K562 (cell line): ENCODE measurements around the gene GPR153. TPM values are rescaled to one million over a fixed set of nuclear protein-coding genes. Genes with fewer than 3 reads are reported as not detected.

ENCODE experiments used
- ATAC-seq: fragments of 200-7000 bp; cut with Tn5 transposase; 3 replicates; pipeline ENCODE4 v1.9.1; 2020; ENCODE audit warnings: moderate library complexity
- BruUV-seq: library from RNA; stranded (reverse); fragments of 400-500 nt; replicated peaks from 2 replicates; lab custom pipeline; 2021; lab: Mats Ljungman, UMichigan
- CTCF ChIA-PET: fragments of 300-600 bp; formaldehyde crosslinking; extraction: SDS; loops from one replicate; lab custom pipeline; 2021; ENCODE audit warnings: low intra/inter-chr PET ratio; lab: Yijun Ruan, JAX
- POLR2A ChIA-PET: fragments of 300-600, 350-650 bp; sonication (Branson Sonifier 250); formaldehyde crosslinking; extraction: SDS; loops from one replicate; lab custom pipeline; 2021; ENCODE audit warnings: antibody characterized with exemption, inconsistent platforms; lab: Yijun Ruan, JAX
- DNase-seq, 4 experiments: peaks; one replicate each; pipeline versions ENCODE4 v3.0.0 to v3.0.0-alpha.2; 2011 to 2018; ENCODE audit warnings: low spot score in 3 of 4, mixed read lengths in 3 of 4; ENCODE audit errors: extremely low read depth in 1 of 4
- FAIRE-seq: peaks from 2 replicates; lab custom pipeline; 2011; peaks lifted over from hg19 to GRCh38; lab: Jason Lieb, UNC
- H2AFZ ChIP-seq: 2 replicates; pipeline ENCODE4 v1.6.0; 2011; ENCODE audit warnings: low read depth, low read length, control low read depth, inconsistent platforms
- H3K27ac ChIP-seq: fragments of 200-600 bp; 3 replicates; pipeline ENCODE4 v1.8.0; 2011; ENCODE audit warnings: low read depth, mild to moderate bottlenecking, control low read depth, inconsistent platforms, low read length, moderate library complexity, mixed read lengths; ENCODE audit errors: extremely low read depth
- H3K27me3 ChIP-seq, 2 experiments: fragments of 300-600 bp in 1 of 2; 2 replicates in 1 of 2; 3 replicates in 1 of 2; pipeline versions ENCODE4 v1.6.0 to v1.8.0; 2011; ENCODE audit warnings: inconsistent platforms in 2 of 2, low read length in 2 of 2, mild to moderate bottlenecking in 1 of 2, mixed read lengths in 1 of 2, moderate library complexity in 1 of 2; ENCODE audit not compliant: control insufficient read depth in 2 of 2, insufficient read depth in 2 of 2
- H3K36me3 ChIP-seq: fragments of 300-600 bp; 3 replicates; pipeline ENCODE4 v1.8.0; 2011; ENCODE audit warnings: mild to moderate bottlenecking, low read length, inconsistent platforms; ENCODE audit not compliant: control insufficient read depth, insufficient read depth
- H3K4me1 ChIP-seq, 2 experiments: fragments of 200-600 bp in 1 of 2; replicated peaks in 1 of 2; 2 replicates in 1 of 2; 3 replicates in 1 of 2; pipeline versions ENCODE4 v1.5.1 to v1.8.0; 2011; ENCODE audit warnings: inconsistent platforms in 2 of 2, low read length in 2 of 2, mild to moderate bottlenecking in 1 of 2, mixed read lengths in 1 of 2, moderate library complexity in 1 of 2; ENCODE audit not compliant: control insufficient read depth in 2 of 2, insufficient read depth in 2 of 2
- H3K4me2 ChIP-seq: 2 replicates; pipeline ENCODE4 v1.6.1; 2011; ENCODE audit warnings: low read length, control low read depth, inconsistent platforms, mixed read lengths; ENCODE audit not compliant: insufficient read depth
- H3K4me3 ChIP-seq: fragments of 200-600 bp; sonication (generic), shearing (Covaris generic); 2 replicates; pipeline ENCODE4 v1.5.1; 2016; ENCODE audit warnings: control low read depth, inconsistent platforms
- H3K79me2 ChIP-seq: fragments of 200-600 bp; 3 replicates; pipeline ENCODE4 v1.8.0; 2011; ENCODE audit warnings: low read length, inconsistent platforms; ENCODE audit not compliant: control insufficient read depth, insufficient read depth
- H3K9ac ChIP-seq, 2 experiments: 2 replicates each; pipeline versions ENCODE4 v1.6.0 to v1.6.1; 2011; ENCODE audit warnings: low read depth in 2 of 2, low read length in 2 of 2, control low read depth in 1 of 2, inconsistent platforms in 1 of 2, mild to moderate bottlenecking in 1 of 2, mixed read lengths in 1 of 2; ENCODE audit not compliant: insufficient read depth in 1 of 2
- H3K9me1 ChIP-seq: one replicate; pipeline ENCODE4 v1.6.0; 2011; ENCODE audit warnings: inconsistent platforms, mild to moderate bottlenecking, low read length, moderate library complexity; ENCODE audit not compliant: control insufficient read depth, insufficient read depth
- H3K9me3 ChIP-seq: replicated peaks from 2 replicates; pipeline ENCODE4 v1.5.1; 2011; ENCODE audit warnings: low read depth, low read length, inconsistent platforms; ENCODE audit not compliant: control insufficient read depth, insufficient read depth
- H4K20me1 ChIP-seq: replicated peaks from 2 replicates; pipeline ENCODE4 v1.6.1; 2011; ENCODE audit warnings: low read length, inconsistent platforms, mixed read lengths; ENCODE audit not compliant: control insufficient read depth, insufficient read depth
- NFIC ChIP-seq: fragments of 450-650 bp; IDR thresholded peaks from 2 replicates; pipeline ENCODE4 v1.6.1; 2017; ENCODE audit warnings: mild to moderate bottlenecking, inconsistent platforms
- ZNF696 ChIP-seq: fragments of 250-450 bp; sonication (Bioruptor Pico); conservative IDR thresholded peaks from 2 replicates; pipeline ENCODE4 v1.4.0; 2020; ENCODE audit warnings: mild to moderate bottlenecking, moderate library complexity
- WGBS: fragments of 100-300 bp; shearing (Covaris generic); methylation state at CpG from one replicate; pipeline ENCODE4 v1.1.6; 2016; ENCODE audit warnings: low coverage, mixed read lengths; ENCODE audit not compliant: insufficient coverage; ENCODE audit errors: missing lambda C conversion rate; 5-methylcytosine and 5-hydroxymethylcytosine counted together
- in situ Hi-C: fragments of 300-500 bp; cut with MboI; formaldehyde crosslinking; loops from 4 replicates; pipeline ENCODE4 v1.15.0; 2018; ENCODE audit warnings: inconsistent platforms, mixed read lengths
- intact Hi-C: fragments of 100-400 bp; cut with micrococcal nuclease; formaldehyde crosslinking; loops from 2 replicates; pipeline ENCODE4 v1.14.2; 2022
- polyA plus RNA-seq, 8 experiments: library from polyadenylated mRNA; depleted of rRNA in 4 of 8; stranded (reverse) in 5 of 8; unstranded in 3 of 8; fragments of >200 nt; fragmentation: Nextera tagmentation in 2 of 8; fragmentation: Illumina TruSeq in 1 of 8; extraction: Ambion mirVana in 2 of 8; extraction: Trizol in 1 of 8; gene quantifications; 2 replicates each; pipeline versions ENCODE4 v1.2.1 to v1.2.3, GENCODE V29; 2011 to 2014; ENCODE audit warnings: inconsistent platforms in 1 of 8, missing spikeins in 1 of 8
- total RNA-seq, 7 experiments: library from RNA; depleted of rRNA in 6 of 7; stranded (reverse); fragments of >200 nt in 6 of 7; fragmentation: Illumina TruSeq in 2 of 7; extraction: Trizol in 2 of 7; gene quantifications; 2 replicates each; pipeline versions ENCODE4 v1.2.1 to v1.2.3, GENCODE V29; 2011 to 2021; ENCODE audit warnings: low replicate concordance in 1 of 7
- TF ChIP-seq, protein P1 (sequence below): fragments of 450-650 bp; formaldehyde crosslinking; IDR thresholded peaks from 2 replicates; pipeline ENCODE4 v1.4.0; 2020; ENCODE audit warnings: mild to moderate bottlenecking, mixed read lengths
- TF ChIP-seq, protein P2 (sequence below), 3 experiments: fragments of 200-800 bp in 1 of 3; fragments of 250-450 bp in 1 of 3; fragments of 450-650 bp in 1 of 3; sonication (Bioruptor Pico) in 1 of 3; sonication (Bioruptor generic) in 1 of 3; formaldehyde crosslinking in 1 of 3; IDR thresholded peaks; 2 replicates each; pipeline versions ENCODE4 v1.6.1 to v1.8.0; 2016 to 2022; ENCODE audit warnings: mild to moderate bottlenecking in 2 of 3, missing genetic modification characterization in 2 of 3, missing compliant biosample characterization in 1 of 3, moderate library complexity in 1 of 3
- TF ChIP-seq, protein P3 (sequence below): IDR thresholded peaks from 2 replicates; pipeline ENCODE4 v1.6.1; 2012; ENCODE audit warnings: low read depth, low read length, improper control_type of control experiment, borderline replicate concordance

The GPR153 gene
- total and polyA plus RNA-seq, 9 of the 15 experiments (the other 6 are each of a cell fraction or from before 2014, with no cell fraction given): 0.01 to 1.5 (median 0.51) TPM

DNA sequence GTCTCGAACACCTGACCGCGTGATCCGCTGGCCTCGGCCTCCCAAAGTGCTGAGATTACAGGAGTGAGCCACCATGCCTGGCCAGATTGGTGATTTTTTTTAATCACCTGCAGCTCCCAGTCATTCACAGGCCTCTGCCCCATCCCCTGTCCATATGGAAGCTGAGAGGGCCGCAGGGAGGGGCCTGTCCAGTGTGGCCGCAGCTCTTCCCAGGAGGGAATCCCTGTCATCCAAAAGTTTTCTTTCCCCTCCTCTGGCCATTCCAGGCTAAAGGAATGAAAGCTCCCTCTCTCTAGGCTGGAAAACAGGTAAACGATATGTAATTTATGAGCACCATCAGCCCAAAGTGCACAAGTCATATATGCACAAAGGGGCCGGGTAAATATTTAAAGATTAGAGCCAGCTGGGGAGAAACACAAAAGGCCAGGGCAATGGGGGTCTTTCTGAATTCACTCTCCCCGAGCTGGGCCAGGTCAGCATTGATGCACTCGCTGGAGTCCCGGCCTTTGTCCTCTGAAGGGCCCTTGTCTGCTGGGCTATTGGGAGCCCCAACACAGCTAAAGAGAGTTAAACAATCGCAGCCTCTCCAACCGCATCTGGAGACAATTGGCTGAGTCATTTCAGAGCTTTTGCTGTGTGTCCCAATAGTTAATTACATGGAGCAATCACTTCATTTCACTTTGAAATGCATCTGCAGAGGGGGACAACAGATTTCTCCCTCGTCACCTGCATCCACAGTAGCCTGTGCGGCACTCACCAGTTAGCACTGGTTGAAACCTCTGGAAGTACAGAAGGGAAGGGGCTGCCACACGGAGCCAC, 20.7 kb downstream of the GPR153 start (continued):
- TF ChIP-seq, protein P1, sequence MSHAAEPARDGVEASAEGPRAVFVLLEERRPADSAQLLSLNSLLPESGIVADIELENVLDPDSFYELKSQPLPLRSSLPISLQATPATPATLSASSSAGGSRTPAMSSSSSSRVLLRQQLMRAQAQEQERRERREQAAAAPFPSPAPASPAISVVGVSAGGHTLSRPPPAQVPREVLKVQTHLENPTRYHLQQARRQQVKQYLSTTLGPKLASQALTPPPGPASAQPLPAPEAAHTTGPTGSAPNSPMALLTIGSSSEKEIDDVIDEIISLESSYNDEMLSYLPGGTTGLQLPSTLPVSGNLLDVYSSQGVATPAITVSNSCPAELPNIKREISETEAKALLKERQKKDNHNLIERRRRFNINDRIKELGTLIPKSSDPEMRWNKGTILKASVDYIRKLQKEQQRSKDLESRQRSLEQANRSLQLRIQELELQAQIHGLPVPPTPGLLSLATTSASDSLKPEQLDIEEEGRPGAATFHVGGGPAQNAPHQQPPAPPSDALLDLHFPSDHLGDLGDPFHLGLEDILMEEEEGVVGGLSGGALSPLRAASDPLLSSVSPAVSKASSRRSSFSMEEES: no peak
- no peak for TF ChIP-seq NFIC

DNA sequence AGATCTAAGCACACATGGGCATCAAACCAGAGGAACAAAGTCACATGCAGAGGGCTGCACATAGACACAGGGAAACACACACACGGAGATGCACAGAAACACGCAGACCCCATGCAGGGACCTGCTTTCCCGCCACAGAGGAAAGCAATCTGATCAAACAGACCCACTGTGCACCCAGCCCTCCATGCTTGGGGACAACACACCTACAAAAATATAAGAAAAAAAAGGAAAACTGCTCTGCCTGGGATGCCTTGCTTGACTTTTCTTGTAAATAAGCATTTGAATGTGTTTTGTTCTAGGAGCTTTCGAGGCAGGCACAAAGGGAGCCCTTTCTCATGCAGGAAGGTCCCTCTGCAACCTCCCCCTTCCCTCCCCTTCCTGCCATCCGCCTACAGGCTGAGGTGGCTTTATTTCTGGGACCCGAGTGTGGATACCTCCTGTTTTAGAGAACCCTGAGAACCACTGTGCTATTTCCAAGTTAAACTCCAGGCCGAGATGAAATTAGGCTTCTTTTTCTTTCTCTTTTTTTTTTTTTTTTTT, 21.6 kb downstream of the GPR153 start:
- in situ Hi-C loops: no loop called here
- ChIA-PET POLR2A (interaction anchor here (0.6 to 1.2 kb wide), 4 partner anchors 13 to 91 kb away, joined by 3 to 5 read pairs (median 4); no protein-coding TSS in a partner anchor), CTCF (no interaction called here)
- intact Hi-C loops: no loop called here
- Histone ChIP-seq H3K36me3 (peaks cover 2% of the 10 kb centered on the region; the same call in 2 of the 3 replicates), H3K4me3 (no peak overlapping the region), H2AFZ (no peak overlapping the region), H3K4me2 (no peak overlapping the region), H3K4me1 (peaks cover 8 to 43% of the 10 kb centered on the region in 2 experiments; a peak in 4 of 5 replicates), H3K27me3 (peaks cover 32 to 42% of the 10 kb centered on the region in 2 experiments), H3K79me2 (peaks cover 15% of the 10 kb centered on the region), H3K9ac (no peak overlapping the region), H3K9me3 (no peaks in the 10 kb centered on the region), H4K20me1 (peaks cover 1% of the 10 kb centered on the region; the same call in 1 of the 2 replicates), H3K9me1 (no peaks in the 10 kb centered on the region), H3K27ac (no peak overlapping the region)
- DNase-seq (no peak), FAIRE-seq (no peak), ATAC-seq (no peak)
- WGBS: 10% methylated on average over 7 of the region's 7 CpGs
- TF ChIP-seq ZNF696: no peak
- TF ChIP-seq, protein P2, sequence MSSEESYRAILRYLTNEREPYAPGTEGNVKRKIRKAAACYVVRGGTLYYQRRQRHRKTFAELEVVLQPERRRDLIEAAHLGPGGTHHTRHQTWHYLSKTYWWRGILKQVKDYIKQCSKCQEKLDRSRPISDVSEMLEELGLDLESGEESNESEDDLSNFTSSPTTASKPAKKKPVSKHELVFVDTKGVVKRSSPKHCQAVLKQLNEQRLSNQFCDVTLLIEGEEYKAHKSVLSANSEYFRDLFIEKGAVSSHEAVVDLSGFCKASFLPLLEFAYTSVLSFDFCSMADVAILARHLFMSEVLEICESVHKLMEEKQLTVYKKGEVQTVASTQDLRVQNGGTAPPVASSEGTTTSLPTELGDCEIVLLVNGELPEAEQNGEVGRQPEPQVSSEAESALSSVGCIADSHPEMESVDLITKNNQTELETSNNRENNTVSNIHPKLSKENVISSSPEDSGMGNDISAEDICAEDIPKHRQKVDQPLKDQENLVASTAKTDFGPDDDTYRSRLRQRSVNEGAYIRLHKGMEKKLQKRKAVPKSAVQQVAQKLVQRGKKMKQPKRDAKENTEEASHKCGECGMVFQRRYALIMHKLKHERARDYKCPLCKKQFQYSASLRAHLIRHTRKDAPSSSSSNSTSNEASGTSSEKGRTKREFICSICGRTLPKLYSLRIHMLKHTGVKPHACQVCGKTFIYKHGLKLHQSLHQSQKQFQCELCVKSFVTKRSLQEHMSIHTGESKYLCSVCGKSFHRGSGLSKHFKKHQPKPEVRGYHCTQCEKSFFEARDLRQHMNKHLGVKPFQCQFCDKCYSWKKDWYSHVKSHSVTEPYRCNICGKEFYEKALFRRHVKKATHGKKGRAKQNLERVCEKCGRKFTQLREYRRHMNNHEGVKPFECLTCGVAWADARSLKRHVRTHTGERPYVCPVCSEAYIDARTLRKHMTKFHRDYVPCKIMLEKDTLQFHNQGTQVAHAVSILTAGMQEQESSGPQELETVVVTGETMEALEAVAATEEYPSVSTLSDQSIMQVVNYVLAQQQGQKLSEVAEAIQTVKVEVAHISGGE (CRISPR knock-in tag; IDR thresholded peaks at IDR 0.05): no peak
- TF ChIP-seq, protein P3, sequence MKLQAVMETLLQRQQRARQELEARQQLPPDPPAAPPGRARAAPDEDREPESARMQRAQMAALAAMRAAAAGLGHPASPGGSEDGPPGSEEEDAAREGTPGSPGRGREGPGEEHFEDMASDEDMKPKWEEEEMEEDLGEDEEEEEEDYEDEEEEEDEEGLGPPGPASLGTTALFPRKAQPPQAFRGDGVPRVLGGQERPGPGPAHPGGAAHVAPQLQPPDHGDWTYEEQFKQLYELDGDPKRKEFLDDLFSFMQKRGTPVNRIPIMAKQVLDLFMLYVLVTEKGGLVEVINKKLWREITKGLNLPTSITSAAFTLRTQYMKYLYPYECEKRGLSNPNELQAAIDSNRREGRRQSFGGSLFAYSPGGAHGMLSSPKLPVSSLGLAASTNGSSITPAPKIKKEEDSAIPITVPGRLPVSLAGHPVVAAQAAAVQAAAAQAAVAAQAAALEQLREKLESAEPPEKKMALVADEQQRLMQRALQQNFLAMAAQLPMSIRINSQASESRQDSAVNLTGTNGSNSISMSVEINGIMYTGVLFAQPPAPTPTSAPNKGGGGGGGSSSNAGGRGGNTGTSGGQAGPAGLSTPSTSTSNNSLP: no peak
- BruUV-seq: no TSS peak
